NCI-H1417 treated with DMSO at 0.1 percent for 48 hours (cell line): ENCODE data around the gene FBXW9.
"Not testable (repeated sequence)": the region's sequence is repeated elsewhere in the genome, so short reads cannot be mapped to it uniquely, and the experiment has no call there.

Experiments
- DNase-seq: peaks from one replicate; lab custom pipeline; 2025; lab: John Stamatoyannopoulos, UW

Gene FBXW9

GRCh38 chr19:12681074-12681987 lies 15.1 kb downstream of the FBXW9 start, which contains the start of gene DHPS:
TSS of gene DHPS (minus strand) at chr19:12681880. CDS start at chr19:12681766, 114 bp downstream.
- peak; percentile 95 for DNase-seq

- no peak for DNase-seq
Observed at GRCh38 chr19:12680034-12680433, 16.4 kb downstream of the FBXW9 start.

DNA sequence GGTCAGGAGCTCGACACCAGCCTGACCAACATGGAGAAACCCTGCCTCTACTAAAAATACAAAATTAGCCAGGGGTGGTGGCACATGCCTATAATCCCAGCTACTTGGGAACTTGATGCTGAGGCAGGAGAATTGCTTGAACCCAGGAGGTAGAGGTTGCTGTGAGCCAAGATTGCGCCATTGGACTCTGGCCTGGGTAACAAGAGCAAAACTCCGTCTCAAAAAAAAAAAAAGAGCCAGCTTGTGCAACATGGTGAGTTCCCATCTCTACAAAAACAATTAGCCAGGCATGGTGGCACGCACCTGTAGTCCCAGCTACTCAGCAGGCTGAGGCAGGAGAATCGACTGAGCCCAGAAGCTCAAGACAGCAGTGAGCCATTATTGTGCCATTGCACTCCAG lies 18.4 kb downstream of the FBXW9 start:
- DNase-seq, result not testable (repeated sequence)

GRCh38 chr19:12676928-12677327 lies 19.5 kb downstream of the FBXW9 start:
- no peak for DNase-seq

- DNase-seq, result no peak
Observed at GRCh38 chr19:12676384-12676792, 20.0 kb downstream of the FBXW9 start.

GRCh38 chr19:12675940-12676339 lies 20.5 kb downstream of the FBXW9 start:
- DNase-seq, result no peak

- no peak for DNase-seq
Observed at GRCh38 chr19:12675399-12675798, 21.0 kb downstream of the FBXW9 start.

DNA sequence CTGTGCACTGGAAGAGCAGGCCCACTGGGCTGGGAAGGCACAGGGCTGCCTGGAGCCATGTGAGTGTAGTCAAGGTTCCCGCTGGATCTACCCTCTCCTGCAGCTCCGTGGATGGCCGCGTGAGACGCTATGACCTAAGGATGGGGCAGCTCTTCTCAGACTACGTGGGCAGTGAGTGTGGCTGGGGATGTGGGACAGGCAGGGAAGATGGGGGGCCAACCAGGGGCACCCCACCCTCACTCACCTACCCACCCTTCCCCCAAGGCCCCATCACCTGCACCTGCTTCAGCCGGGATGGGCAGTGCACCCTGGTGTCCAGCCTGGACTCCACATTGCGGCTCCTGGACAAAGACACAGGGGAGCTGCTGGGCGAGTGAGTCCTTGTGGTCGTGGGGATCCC lies 23.7 kb downstream of the FBXW9 start:
- no peak for DNase-seq

DNA sequence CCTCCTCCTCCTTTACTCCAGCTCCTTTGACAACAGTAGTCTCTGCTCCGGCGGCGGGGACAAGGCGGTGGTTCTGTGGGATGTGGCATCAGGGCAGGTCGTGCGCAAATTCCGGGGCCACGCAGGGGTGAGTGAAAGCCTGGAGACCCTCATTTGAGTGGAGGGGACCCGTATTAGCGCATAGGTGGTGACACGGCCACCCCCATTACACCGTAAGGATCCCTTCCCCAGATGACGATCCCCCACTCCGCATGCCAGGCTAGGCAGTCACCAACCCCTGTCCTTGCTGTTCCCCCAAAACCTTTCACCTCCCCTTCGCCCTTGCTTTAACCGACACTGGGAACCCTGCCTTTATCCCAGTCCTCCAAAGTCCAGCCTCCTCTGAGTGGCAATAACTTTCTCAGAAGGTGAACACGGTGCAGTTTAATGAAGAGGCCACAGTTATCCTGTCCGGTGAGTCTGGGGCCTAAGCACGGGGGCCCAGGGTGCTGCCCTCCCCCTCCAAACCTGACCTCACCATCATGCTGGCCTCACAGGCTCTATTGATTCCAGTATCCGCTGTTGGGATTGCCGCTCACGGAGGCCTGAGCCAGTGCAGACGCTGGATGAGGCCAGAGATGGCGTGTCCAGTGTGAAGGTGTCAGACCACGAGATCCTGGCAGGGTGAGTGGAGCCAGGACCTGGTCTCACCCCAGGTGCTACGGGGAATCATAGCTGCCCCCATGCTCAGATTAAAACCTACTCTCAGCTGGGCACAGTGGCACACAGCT lies 26.1 kb downstream of the FBXW9 start:
- DNase-seq, result no peak

- DNase-seq, result peak; percentile 45
Observed at GRCh38 chr19:12669270-12670158, 26.9 kb downstream of the FBXW9 start.

DNA sequence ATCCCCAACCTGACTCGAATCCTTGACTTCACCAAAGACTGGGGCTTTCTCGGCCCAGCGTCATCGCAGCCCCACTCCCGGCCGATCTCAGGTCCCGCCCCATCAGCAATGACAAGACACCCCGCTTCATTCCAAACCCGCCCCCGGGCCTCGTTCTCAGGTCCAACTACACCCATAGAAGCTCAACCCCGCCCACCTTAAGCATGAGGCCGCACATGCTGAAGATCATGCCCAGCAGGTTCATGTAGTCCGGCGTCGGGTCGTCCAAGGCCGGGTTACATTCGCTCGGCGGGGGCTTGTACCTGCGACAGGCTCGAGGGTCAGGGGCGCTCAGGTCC lies 27.5 kb downstream of the FBXW9 start:
- DNase-seq, result no peak

- no peak for DNase-seq
Observed at GRCh38 chr19:12668346-12668745, 28.1 kb downstream of the FBXW9 start.

DNA sequence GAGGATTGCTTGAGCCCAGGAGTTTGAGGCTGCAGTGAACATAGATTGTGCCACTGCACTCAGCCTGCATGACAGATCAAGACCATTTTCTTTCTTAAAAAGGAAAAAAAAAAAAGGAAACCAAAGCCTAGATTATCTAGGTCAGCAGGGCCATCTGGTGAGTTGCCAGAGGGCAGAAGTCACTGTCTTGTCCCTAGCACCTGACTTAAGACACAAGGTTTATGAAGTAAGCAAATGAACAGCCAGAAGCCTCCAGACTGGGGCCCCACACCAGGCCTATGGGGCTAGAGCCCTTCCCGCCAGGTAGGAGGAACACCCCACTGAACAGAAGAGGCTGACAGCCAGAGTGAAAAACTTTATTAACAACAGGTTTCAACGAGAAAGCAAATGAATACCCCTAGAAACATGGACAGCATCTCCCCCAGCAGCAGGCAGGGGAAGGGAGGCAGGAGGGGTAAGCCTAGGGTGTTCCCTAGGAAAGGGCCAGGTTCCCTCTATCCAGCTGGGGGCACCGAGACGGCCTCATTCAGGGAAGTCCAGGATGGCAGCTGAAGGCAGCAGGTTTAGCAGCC lies 28.6 kb downstream of the FBXW9 start:
- no peak for DNase-seq

GRCh38 chr19:12666265-12667048 lies 30.0 kb downstream of the FBXW9 start, which contains the start of the genes MAN2B1 and WDR83:
TSS of gene MAN2B1 (minus strand) at chr19:12666742. CDS start at chr19:12666701, 41 bp downstream.
TSS of gene WDR83 (plus strand) at chr19:12666807. CDS start at chr19:12669791, 2,984 bp downstream.
- DNase-seq, result no peak

GRCh38 chr19:12665671-12666264 lies 30.7 kb downstream of the FBXW9 start:
- DNase-seq, result no peak

GRCh38 chr19:12665281-12665573 lies 31.2 kb downstream of the FBXW9 start:
- DNase-seq, result no peak

DNA sequence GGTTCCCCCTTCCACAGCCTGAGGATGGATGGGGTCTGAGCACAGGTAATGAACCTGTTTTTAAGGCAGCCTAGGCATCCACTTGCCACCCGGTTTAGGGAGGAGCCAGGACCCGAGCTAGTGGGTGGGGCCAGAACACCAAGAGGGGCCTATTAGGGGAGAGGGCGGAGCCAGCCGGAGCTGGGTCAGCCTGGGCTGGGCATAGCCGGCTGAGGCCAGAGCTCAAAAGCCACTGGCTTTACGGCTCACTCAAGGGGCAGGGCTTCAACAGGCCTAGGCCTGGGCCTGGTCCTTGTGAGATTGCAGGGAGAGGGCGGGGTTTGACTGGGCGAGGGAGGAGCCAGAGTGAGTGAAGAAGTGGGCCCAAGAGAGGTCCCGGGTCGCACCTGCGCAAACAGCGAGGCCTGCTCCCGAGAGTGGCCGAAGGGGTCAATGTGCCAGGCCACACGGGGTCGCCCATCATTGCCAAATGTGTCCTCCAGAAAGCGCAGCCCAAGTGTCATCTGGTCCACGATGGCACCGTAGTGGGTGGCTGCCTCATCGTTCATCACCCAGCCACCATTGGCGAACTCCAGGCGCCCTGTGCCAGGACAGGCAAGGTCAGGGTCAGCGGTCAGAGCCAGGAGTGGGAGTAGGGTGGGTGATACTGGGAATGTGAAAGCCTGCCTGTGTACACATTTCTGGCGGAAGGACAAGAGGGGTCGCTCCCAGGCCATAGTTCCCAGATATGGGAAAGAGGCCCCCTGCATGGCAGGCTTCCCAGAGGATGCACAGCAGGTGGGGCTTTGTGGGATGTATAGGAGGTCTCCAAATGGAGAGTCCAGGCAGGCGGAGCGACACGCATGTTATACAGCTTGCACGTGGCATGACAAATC lies 31.8 kb downstream of the FBXW9 start:
- no peak for DNase-seq

GRCh38 chr19:12660980-12661379 lies 35.5 kb downstream of the FBXW9 start:
- no peak for DNase-seq

DNA sequence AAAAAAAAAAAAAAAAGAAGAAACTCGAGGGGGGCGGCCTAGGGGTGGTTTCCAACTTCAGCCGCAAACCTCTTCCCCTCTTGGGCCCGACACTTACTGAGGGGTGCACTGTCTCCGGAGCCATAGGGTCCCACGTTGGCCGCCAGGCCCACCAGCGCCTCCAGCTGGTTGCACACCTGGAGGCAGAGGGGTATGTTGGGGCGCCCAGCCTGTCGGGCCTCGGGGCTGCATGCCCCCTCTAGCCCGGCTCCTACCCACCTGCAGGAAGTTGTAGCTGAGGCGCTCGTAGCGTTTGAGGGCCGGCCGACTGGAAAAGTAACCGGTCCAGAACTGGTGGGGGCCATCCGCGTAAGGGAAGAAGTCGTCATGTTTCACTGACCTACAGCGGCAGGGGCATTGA lies 38.5 kb downstream of the FBXW9 start:
- no peak for DNase-seq
